HL-60/S4 (cell line): ENCODE data around the gene AMBP.

ENCODE experiments used
- in situ Hi-C: fragments of 300-500 bp; cut with MboI; formaldehyde crosslinking; loops from 2 replicates; pipeline ENCODE4 v1.14.3; 2022; ENCODE audit warnings: low sequenced_read_pairs

AMBP gene

DNA sequence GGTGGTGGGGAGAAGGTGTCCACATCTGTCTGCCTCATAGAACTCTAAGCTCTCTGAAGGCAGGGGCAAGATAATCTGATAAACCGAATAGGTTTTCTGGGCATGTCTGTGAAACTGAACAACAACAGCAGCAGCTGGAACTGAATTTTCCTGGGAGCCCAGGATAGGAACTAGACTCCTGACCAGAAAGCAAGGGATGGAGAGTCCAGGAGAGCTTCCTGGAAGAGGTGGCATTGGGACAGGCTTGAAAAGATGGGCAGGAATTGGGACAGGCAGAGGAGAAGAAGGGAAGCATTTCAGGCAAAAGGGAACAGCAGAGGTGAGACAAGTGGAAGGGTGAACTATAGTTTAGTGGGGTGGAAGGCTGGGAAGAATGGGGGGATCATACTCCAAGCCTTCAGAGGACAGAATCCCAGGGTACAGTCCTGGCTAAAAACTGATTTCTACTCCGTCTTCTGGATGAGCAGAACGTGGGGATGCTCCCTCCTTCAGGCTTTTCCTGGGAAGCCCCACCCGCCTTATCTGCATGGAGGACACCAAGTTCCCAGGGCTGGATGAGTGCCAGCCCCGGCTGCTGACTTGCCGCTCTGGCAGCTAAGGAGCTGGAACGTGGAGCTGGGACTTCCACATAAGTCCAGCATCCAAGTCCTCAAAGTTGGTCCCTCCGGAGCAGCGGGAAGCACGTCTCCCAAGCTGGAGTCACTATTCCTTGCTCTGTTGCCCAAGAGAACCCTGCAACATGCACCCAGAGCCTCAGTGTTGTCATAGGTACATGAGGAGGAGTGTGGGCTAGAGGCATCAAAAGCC, 34.9 kb upstream of the AMBP start:
- in situ Hi-C loops: no loop called here

- in situ Hi-C loops: no loop called here
Observed at GRCh38 chr9:114112325-114112724, 34.2 kb upstream of the AMBP start.

DNA sequence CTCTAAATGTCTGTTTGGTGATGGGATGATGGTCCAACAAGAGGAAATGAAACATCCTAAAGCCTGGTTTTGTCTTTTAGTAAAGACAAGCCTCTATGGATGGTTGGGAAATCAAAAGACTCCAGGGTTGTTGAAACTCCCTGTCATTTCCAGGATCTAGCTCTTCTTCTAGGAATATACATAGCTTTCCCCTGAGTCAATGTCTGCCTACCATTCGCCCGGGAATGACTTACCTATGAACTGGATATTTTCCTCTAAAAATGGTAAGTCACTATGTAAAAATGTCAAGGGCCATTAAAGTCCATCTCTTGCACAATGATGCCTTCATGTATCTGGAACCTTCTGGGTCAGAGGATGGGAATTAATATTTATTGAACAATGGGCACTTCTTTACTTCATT, 32.1 kb upstream of the AMBP start:
- in situ Hi-C loops: no loop called here

DNA sequence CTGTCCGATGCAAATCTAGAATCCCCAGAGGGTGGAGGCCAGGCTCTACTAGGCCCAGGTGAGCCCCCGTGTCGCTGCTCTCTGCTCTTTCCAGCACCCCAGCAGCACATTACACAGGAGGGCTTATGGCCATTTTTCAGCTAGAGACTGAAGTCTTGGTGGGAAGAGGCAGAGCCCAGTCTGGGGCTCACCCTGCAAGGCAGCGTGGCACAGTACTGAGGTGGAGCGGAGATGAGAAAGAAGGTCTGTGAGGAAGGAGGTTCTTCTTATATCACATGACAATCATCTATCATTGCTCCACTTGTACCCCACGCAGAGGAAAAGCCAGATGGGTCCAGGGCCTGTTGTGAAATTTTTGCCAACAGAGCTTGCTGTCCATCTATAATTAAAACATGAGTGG, 31.0 kb upstream of the AMBP start:
- in situ Hi-C loops: no loop called here

DNA sequence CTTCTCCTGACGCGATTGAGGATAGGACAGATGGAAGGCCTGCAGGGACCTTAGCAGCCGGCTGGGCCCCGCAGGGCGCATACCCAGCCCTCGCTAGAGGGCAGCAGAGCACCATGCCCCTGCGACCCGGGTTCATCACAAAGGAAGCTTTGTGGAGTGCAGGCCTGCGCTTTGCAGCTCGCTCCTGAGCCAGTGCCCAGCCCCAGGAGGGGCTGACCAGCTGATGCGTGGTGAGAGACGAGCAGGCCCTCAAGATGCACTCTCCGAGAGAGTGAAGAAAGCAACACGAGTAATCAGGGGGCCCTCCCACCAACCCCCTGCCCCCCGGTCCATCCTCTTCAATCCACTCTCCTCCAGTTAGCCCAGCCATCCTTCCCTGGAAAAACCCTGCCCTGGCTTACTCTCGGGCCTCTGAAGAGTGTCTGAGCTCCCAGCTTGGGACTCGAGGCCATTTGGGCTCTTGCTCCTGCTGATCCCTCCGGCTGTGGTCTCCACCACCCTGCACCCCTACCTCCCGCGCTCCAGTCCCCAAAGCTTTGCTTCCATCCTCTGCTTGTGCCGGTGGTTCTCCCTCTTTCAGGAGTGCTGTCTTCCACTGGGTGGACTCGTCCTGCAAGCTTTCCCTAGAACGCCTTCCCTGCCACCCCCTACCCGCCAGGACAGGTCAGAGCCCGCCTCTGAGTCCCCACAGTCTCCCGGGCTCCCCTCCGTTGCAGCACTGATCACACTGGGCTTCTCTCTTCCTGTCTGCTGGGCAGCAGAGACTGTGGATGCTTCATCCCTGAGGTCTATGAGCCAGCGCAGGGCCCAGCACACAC, 30.1 kb upstream of the AMBP start:
- in situ Hi-C loops: no loop called here

DNA sequence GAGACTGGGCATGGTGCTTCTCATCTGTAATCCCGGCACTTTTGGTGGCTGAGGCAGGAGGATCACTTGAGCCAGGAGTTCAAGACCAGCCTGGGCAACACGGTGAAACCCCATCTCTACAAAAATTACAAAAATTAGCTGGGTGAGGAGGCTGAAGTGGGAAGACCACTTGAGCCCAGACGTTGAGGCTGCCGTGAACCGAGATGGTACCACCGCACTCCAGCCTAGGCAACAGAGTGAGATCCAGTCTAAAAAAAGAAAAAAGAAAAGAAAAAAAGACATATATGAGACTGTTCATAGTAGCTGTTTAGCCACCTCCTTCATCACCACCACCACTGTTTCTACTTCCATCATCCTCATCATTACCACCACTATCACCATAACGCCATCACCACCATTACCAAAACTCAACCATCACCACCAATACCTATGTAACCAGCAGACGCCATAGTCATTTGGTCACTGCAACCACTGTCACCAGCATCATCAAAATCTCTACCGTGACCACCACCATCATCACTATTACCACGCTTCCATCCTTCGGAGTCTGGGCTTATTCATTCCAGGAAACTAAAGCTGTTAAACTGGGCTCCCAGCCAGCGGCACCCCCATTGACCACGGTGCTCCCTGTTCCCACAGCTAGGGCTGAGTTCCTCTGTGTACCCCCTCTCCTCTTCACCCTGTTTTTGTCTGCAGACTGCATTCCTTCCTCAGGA, 29.3 kb upstream of the AMBP start:
- in situ Hi-C loops: no loop called here

- in situ Hi-C loops: no loop called here
Observed at GRCh38 chr9:114105236-114105635, 27.1 kb upstream of the AMBP start.

GRCh38 chr9:114102484-114102883, 24.4 kb upstream of the AMBP start:
- in situ Hi-C loops: no loop called here

GRCh38 chr9:114100536-114100935, 22.4 kb upstream of the AMBP start:
- in situ Hi-C loops: no loop called here

DNA sequence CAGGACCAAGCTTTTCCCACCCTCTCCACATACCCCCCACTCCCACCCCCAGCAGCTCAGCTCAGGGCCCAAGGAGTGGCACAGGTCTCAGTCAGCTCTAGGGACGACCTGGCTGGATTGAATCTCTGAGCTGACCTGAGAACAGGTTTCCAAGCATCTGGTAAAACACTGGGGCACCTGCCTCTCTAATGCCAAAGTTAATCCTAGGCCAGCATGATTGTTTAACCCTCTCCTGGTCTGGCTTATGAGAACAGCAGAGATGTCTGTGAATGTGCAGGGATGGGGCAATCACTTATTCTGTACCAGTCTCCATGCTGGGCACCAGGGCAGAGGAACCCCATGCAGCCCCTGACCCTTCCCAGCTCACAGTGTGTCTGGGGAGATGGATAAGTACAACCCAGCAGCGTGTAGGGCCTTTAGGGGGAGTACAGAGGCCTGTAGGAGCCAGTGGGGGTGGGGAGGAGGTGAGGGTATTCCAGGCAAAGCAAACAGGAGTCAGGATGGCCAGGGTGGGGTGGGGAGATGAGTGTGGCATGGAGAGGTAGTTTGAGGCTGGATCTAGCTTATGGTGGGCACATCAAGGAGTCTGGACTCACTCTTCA, 21.7 kb upstream of the AMBP start:
- in situ Hi-C loops: loop anchor here (10.0 kb wide), 1 partner anchor 185 kb away; no protein-coding TSS in a partner anchor

- in situ Hi-C loops: loop anchor here (10.0 kb wide), 1 partner anchor 186 kb away; no protein-coding TSS in a partner anchor
Observed at GRCh38 chr9:114098936-114099668, 21.0 kb upstream of the AMBP start, which contains the start of gene KIF12. Gene KIF12, minus strand, starts transcription at chr9:114099292. Its CDS starts 16 bp downstream, at chr9:114099276.

GRCh38 chr9:114098021-114098935, 20.2 kb upstream of the AMBP start:
- in situ Hi-C loops: loop anchor here (10.0 kb wide), 1 partner anchor 187 kb away; no protein-coding TSS in a partner anchor

GRCh38 chr9:114097613-114098020, 19.5 kb upstream of the AMBP start:
- in situ Hi-C loops: loop anchor here (10.0 kb wide), 1 partner anchor 187 kb away; no protein-coding TSS in a partner anchor

DNA sequence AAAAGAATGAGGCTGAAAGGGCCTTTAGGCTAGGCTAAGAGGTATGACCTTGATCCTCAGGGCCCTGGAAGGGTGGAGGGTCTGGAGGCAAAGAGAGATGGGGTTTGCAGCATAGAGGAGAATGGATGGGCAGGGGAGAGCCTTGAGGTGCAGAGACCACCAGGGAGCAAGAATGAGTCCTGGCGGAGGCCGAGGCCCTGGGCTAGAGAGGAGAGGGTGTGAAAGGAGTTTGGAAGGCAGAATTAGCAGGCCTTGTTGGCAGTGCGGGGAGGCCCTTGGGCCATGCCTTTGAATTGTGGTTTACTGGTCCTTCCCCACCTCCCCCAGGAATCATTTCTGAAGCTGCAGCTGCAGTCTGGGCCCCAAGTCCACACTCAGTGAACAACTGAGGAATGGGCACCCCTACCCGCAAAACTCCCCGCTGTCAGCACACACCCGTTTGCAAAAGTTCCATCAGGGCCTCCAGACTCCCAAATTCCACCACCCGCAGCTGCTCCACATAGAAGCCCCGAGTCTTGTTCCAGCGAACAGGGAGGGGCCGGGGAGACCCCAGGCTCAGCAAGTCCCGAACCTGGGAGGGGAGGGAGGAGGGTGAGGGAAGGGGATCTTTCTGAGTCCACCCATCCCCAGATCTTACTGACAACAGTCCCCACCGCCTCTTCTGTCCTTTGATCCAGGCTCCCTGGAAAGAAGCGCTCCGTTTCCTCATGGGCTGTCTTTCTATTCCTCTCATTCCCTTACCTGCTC, 18.9 kb upstream of the AMBP start:
- in situ Hi-C loops: loop anchor here (10.0 kb wide), 1 partner anchor 188 kb away; no protein-coding TSS in a partner anchor

DNA sequence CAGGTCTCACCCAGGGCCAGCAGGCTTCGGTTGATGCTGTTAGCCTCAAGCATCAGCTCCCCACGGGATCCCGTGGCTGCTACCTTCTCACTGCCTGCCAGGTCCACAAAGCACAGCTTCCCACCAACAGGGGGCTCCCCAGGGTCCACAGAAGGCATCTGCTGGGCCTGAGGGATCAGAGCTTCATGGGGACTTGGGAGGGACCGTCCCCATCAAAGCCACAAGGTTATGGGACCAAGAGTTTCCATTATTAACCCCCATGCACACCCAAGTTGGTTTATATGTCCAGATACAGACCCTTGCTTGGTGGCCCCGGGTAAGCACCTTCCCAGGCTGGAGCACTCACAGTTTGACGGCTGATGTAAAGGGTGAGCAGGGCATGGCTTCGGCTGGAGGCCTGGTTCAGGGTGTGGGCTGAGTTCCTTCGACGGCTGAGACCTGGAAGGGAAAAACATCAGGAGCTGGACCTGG, 18.0 kb upstream of the AMBP start:
- in situ Hi-C loops: loop anchor here (10.0 kb wide), 1 partner anchor 189 kb away; no protein-coding TSS in a partner anchor

- in situ Hi-C loops: loop anchor here (10.0 kb wide), 1 partner anchor 190 kb away; no protein-coding TSS in a partner anchor
Observed at GRCh38 chr9:114094971-114095370, 16.9 kb upstream of the AMBP start.

GRCh38 chr9:114093761-114094505, 15.8 kb upstream of the AMBP start:
- in situ Hi-C loops: loop anchor here (10.0 kb wide), 1 partner anchor 191 kb away; no protein-coding TSS in a partner anchor
